Neural cell (in vitro differentiated cells): ENCODE measurements around the gene CREB3L2. TPM values are rescaled to one million over a fixed set of nuclear protein-coding genes. Genes with fewer than 3 reads are reported as not detected.
A peak's percentile ranks its signal among the peaks of the same experiment; 100 is the strongest.

Experiments used
- H2AFZ ChIP-seq: fragments of 200-600, 300-800 bp; sonication (generic), shearing (Covaris generic); 2 replicates; pipeline ENCODE4 v1.6.0; 2014; ENCODE audit warnings: low read depth, mild to moderate bottlenecking, antibody characterized with exemption, low read length, moderate library complexity
- H3F3A ChIP-seq: fragments of 200-600 bp; shearing (Covaris generic); 2 replicates; pipeline ENCODE4 v1.6.1; 2016; ENCODE audit warnings: mild to moderate bottlenecking, moderate library complexity, mixed read lengths, antibody characterized with exemption, low read length; ENCODE audit not compliant: insufficient read depth, poor library complexity, severe bottlenecking
- H3K27ac ChIP-seq: fragments of 200-600, 300-800 bp; sonication (generic), shearing (Covaris generic); 2 replicates; pipeline ENCODE4 v1.5.1; 2014; ENCODE audit warnings: mild to moderate bottlenecking, low read length, moderate library complexity
- H3K27me3 ChIP-seq: fragments of 300-800, 200-600 bp; sonication (generic), shearing (Covaris generic); 2 replicates; pipeline ENCODE4 v1.6.0; 2014; ENCODE audit warnings: mild to moderate bottlenecking, low read depth, low read length, moderate library complexity; ENCODE audit not compliant: insufficient read depth
- H3K36me3 ChIP-seq: fragments of 300-800, 200-600 bp; sonication (generic), shearing (Covaris generic); 2 replicates; pipeline ENCODE4 v1.5.1; 2014; ENCODE audit warnings: mild to moderate bottlenecking, antibody characterized with exemption, low read length, moderate library complexity; ENCODE audit not compliant: insufficient read depth
- H3K4me2 ChIP-seq: fragments of 300-800, 200-600 bp; sonication (generic), shearing (Covaris generic); 2 replicates; pipeline ENCODE4 v1.6.0; 2014; ENCODE audit warnings: mild to moderate bottlenecking, low read length
- H3K4me3 ChIP-seq: fragments of 300-800, 200-600 bp; sonication (generic), shearing (Covaris generic); 2 replicates; pipeline ENCODE4 v1.5.1; 2014; ENCODE audit warnings: mild to moderate bottlenecking, low read length, moderate library complexity
- H3K79me2 ChIP-seq: fragments of 200-600 bp; shearing (Covaris generic); replicated peaks from 2 replicates; pipeline ENCODE4 v1.6.0; 2014; ENCODE audit warnings: mild to moderate bottlenecking, low read length, moderate library complexity; ENCODE audit not compliant: insufficient read depth
- H3K9ac ChIP-seq: fragments of 300-800, 200-600 bp; sonication (generic), shearing (Covaris generic); 2 replicates; pipeline ENCODE4 v1.6.1; 2016; ENCODE audit warnings: mild to moderate bottlenecking, low read length, mixed read lengths
- H3K9me2 ChIP-seq: fragments of 200-600 bp; shearing (Covaris generic); 2 replicates; pipeline ENCODE4 v1.6.1; 2016; ENCODE audit warnings: mild to moderate bottlenecking, low read length, mixed read lengths; ENCODE audit not compliant: insufficient read depth
- H3K9me3 ChIP-seq: fragments of 200-600, 300-800 bp; sonication (generic), shearing (Covaris generic); 2 replicates; pipeline ENCODE4 v1.6.1; 2016; ENCODE audit warnings: mild to moderate bottlenecking, mixed run types, low read length, moderate library complexity, mixed read lengths
- H4K20me1 ChIP-seq: fragments of 200-600 bp; shearing (Covaris generic); 2 replicates; pipeline ENCODE4 v1.6.1; 2016; ENCODE audit warnings: mild to moderate bottlenecking, mixed run types; ENCODE audit not compliant: insufficient read depth
- EP300 ChIP-seq: fragments of 450-650 bp; conservative IDR thresholded peaks from 2 replicates; pipeline ENCODE4 v1.6.1; 2014; ENCODE audit warnings: antibody characterized with exemption, mild to moderate bottlenecking, moderate library complexity; ENCODE audit not compliant: poor library complexity, severe bottlenecking
- EZH2 ChIP-seq: fragments of 200-600, 300-800 bp; shearing (Covaris generic), sonication (generic); IDR thresholded peaks from 2 replicates; pipeline ENCODE4 v1.6.1; 2014; ENCODE audit warnings: antibody characterized with exemption, low read length, borderline replicate concordance, mild to moderate bottlenecking; ENCODE audit not compliant: insufficient read depth, poor library complexity, severe bottlenecking
- MXI1 ChIP-seq: fragments of 450-650 bp; conservative IDR thresholded peaks from 2 replicates; pipeline ENCODE4 v1.6.1; 2014; ENCODE audit warnings: antibody characterized with exemption, mild to moderate bottlenecking; ENCODE audit not compliant: poor library complexity, severe bottlenecking
- POLR2AphosphoS5 ChIP-seq: IDR thresholded peaks from 2 replicates; pipeline ENCODE4 v1.6.1; 2012
- RAD21 ChIP-seq: fragments of 450-650 bp; conservative IDR thresholded peaks from 2 replicates; pipeline ENCODE4 v1.6.1; 2014; ENCODE audit warnings: antibody characterized with exemption, mild to moderate bottlenecking, moderate library complexity
- SMC3 ChIP-seq: fragments of 450-650 bp; conservative IDR thresholded peaks from 2 replicates; pipeline ENCODE4 v1.6.1; 2014; ENCODE audit warnings: antibody characterized with exemption, mild to moderate bottlenecking, moderate library complexity; ENCODE audit not compliant: poor library complexity
- TAF1 ChIP-seq: IDR thresholded peaks from 2 replicates; pipeline ENCODE4 v1.6.1; 2012; ENCODE audit warnings: low read depth
- polyA plus RNA-seq: library from polyadenylated mRNA; depleted of rRNA; stranded (reverse); fragments of >200 nt; gene quantifications from 2 replicates; pipeline ENCODE4 v1.2.3, GENCODE V29; 2014
- TF ChIP-seq, protein P1 (sequence below): fragments of 450-650 bp; IDR thresholded peaks from 2 replicates; pipeline ENCODE4 v1.5.1; 2014; ENCODE audit warnings: antibody characterized with exemption, mild to moderate bottlenecking, moderate library complexity; ENCODE audit not compliant: poor library complexity, severe bottlenecking
- TF ChIP-seq, protein P2 (sequence below): IDR thresholded peaks from 2 replicates; pipeline ENCODE4 v1.6.1; 2012; ENCODE audit warnings: borderline replicate concordance

Gene CREB3L2
- polyA plus RNA-seq, 1 donor from 2014 or later, result 1.5 TPM

GRCh38 chr7:137844677-137845425 lies 157.0 kb downstream of the CREB3L2 start:
- no peak overlapping the region for H2AFZ ChIP-seq
- no peak overlapping the region for H3K27ac ChIP-seq
- H4K20me1 ChIP-seq, result no peaks in the 10 kb centered on the region
- peaks cover 39% of the 10 kb centered on the region for H3K79me2 ChIP-seq
- no peaks in the 10 kb centered on the region for H3F3A ChIP-seq
- H3K36me3 ChIP-seq, result no peaks in the 10 kb centered on the region
- no peaks in the 10 kb centered on the region for H3K9me2 ChIP-seq
- TF ChIP-seq MXI1, result no peak
- TF ChIP-seq POLR2AphosphoS5, result no peak
- no peak for TF ChIP-seq SMC3
- TF ChIP-seq TAF1, result no peak
- TF ChIP-seq EZH2, result no peak
- TF ChIP-seq, protein P1, sequence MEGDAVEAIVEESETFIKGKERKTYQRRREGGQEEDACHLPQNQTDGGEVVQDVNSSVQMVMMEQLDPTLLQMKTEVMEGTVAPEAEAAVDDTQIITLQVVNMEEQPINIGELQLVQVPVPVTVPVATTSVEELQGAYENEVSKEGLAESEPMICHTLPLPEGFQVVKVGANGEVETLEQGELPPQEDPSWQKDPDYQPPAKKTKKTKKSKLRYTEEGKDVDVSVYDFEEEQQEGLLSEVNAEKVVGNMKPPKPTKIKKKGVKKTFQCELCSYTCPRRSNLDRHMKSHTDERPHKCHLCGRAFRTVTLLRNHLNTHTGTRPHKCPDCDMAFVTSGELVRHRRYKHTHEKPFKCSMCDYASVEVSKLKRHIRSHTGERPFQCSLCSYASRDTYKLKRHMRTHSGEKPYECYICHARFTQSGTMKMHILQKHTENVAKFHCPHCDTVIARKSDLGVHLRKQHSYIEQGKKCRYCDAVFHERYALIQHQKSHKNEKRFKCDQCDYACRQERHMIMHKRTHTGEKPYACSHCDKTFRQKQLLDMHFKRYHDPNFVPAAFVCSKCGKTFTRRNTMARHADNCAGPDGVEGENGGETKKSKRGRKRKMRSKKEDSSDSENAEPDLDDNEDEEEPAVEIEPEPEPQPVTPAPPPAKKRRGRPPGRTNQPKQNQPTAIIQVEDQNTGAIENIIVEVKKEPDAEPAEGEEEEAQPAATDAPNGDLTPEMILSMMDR, result no peak
- no peak for TF ChIP-seq RAD21
- no peak for TF ChIP-seq EP300
- TF ChIP-seq, protein P2, sequence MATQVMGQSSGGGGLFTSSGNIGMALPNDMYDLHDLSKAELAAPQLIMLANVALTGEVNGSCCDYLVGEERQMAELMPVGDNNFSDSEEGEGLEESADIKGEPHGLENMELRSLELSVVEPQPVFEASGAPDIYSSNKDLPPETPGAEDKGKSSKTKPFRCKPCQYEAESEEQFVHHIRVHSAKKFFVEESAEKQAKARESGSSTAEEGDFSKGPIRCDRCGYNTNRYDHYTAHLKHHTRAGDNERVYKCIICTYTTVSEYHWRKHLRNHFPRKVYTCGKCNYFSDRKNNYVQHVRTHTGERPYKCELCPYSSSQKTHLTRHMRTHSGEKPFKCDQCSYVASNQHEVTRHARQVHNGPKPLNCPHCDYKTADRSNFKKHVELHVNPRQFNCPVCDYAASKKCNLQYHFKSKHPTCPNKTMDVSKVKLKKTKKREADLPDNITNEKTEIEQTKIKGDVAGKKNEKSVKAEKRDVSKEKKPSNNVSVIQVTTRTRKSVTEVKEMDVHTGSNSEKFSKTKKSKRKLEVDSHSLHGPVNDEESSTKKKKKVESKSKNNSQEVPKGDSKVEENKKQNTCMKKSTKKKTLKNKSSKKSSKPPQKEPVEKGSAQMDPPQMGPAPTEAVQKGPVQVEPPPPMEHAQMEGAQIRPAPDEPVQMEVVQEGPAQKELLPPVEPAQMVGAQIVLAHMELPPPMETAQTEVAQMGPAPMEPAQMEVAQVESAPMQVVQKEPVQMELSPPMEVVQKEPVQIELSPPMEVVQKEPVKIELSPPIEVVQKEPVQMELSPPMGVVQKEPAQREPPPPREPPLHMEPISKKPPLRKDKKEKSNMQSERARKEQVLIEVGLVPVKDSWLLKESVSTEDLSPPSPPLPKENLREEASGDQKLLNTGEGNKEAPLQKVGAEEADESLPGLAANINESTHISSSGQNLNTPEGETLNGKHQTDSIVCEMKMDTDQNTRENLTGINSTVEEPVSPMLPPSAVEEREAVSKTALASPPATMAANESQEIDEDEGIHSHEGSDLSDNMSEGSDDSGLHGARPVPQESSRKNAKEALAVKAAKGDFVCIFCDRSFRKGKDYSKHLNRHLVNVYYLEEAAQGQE, result no peak
- H3K27me3 ChIP-seq, result no peaks in the 10 kb centered on the region
- H3K4me3 ChIP-seq, result peak overlapping the region; percentile 72
- peak overlapping the region; percentile 92 for H3K9ac ChIP-seq
- no peaks in the 10 kb centered on the region for H3K9me3 ChIP-seq
- peak overlapping the region; percentile 98 for H3K4me2 ChIP-seq

DNA sequence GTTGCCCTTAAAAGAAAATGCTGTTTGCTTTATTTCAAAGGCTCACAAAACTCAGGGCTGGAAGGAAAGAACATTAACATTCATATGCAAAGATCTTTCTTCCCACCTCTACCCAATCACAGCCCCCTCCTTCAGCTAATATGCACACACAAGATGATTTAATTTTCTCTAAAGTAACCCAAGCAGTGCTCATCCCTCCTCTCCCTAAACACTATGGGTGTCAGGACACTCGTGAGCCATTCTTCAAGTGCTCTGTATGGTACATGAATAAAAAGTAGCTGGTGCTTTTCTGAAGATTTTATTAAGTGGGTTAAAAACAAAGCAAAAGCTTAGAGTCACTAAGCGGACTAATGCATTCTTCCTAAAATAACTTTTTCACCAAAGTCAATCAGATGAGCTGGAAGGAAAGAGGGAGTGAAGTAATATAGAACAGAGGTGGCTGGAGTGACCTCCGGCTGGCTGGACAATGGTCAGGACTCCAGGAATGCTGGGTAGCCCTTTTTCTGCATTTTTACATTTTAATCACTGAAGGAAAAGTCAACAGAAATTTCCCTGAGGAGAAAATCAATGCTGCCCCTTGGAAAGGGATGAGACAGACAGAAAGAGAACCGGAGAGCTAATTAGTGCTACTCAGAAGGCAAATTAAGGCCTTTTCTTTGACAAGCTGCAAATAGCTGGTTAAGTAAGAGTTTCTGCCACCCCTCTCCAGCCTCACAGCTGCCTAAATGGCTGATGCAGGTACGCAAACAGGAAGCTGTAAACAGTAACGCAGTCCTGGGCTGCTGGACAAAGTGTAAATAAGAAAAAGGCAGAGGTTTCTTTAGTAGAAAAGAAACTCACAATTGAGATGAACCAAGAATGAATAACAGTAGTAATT lies 161.7 kb downstream of the CREB3L2 start:
- Histone ChIP-seq H2AFZ (no peak overlapping the region), H3K4me3 (peak overlapping the region; percentile 15), H3K27me3 (no peaks in the 10 kb centered on the region), H3K9me3 (no peaks in the 10 kb centered on the region), H3K4me2 (no peak overlapping the region), H3K9ac (no peak overlapping the region), H3K79me2 (peaks cover 38% of the 10 kb centered on the region), H3K27ac (no peak overlapping the region), H3F3A (no peaks in the 10 kb centered on the region), H3K36me3 (no peaks in the 10 kb centered on the region), H4K20me1 (no peaks in the 10 kb centered on the region), H3K9me2 (no peaks in the 10 kb centered on the region)
- TF ChIP-seq POLR2AphosphoS5, result no peak
- no peak for TF ChIP-seq TAF1
- TF ChIP-seq EZH2, result no peak
- TF ChIP-seq MXI1, result no peak
- TF ChIP-seq RAD21, result no peak
- TF ChIP-seq EP300, result no peak
- TF ChIP-seq, protein P1, result no peak
- TF ChIP-seq SMC3, result no peak
- TF ChIP-seq, protein P2, result no peak
